COLO829 (cell line): ENCODE data around the gene KRTAP20-3.

Experiments
- DNase-seq: peaks from one replicate; pipeline ENCODE4 v3.0.0; 2012; ENCODE audit warnings: low spot score

Gene KRTAP20-3

DNA sequence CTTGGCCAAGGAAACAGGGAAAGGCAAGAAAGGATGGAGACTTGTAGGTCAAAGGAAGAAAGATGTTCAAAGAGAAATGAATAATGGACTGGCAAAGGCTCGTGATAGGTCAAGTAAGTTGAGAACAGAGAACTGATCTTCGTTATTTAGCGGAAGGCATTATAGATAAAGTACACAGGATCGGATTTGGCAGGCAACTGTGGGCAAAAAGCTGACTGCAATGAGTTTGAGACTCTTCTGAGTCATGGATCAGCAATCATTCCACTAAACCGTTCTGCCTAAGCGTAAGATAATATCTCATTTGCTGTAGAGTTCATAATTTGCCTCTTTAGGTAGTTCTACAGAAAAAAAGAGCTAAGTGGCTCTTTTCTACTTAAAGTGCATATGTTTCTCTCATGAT lies 41.8 kb downstream of the KRTAP20-3 start:
- DNase-seq = no peak

GRCh38 chr21:30689822-30690221 lies 47.2 kb downstream of the KRTAP20-3 start:
- no peak for DNase-seq
